ENCODE data around the gene NUP205.

DNA sequence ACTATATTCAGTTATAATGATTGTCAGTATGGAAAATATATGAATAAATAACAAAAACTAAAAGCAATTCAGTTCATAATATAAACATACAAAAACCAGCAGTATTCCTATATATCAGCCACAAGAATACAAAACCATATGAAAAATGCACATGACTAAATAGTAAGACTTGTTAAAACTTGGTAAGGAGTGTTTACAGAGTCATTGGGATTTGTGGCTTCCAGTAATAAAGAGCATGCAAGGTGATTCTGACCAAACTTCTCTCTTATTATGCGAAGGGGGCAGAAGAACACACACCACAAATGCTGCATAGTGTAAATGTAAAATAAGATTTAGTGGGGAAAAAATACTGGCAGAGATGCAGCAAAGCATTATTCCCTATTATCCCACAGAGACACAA lies 39.0 kb upstream of the NUP205 start:
- TF ChIP-seq CTCF (IDR thresholded peaks at IDR 0.05) (no peak), POLR2AphosphoS5 (IDR thresholded peaks at IDR 0.05; ENCODE audit: low read depth, low read length) (no peak), SIN3A (IDR thresholded peaks at IDR 0.05; ENCODE audit: borderline replicate concordance, insufficient read depth, low read depth, low read length) (no peak)
- TF ChIP-seq, protein P1, sequence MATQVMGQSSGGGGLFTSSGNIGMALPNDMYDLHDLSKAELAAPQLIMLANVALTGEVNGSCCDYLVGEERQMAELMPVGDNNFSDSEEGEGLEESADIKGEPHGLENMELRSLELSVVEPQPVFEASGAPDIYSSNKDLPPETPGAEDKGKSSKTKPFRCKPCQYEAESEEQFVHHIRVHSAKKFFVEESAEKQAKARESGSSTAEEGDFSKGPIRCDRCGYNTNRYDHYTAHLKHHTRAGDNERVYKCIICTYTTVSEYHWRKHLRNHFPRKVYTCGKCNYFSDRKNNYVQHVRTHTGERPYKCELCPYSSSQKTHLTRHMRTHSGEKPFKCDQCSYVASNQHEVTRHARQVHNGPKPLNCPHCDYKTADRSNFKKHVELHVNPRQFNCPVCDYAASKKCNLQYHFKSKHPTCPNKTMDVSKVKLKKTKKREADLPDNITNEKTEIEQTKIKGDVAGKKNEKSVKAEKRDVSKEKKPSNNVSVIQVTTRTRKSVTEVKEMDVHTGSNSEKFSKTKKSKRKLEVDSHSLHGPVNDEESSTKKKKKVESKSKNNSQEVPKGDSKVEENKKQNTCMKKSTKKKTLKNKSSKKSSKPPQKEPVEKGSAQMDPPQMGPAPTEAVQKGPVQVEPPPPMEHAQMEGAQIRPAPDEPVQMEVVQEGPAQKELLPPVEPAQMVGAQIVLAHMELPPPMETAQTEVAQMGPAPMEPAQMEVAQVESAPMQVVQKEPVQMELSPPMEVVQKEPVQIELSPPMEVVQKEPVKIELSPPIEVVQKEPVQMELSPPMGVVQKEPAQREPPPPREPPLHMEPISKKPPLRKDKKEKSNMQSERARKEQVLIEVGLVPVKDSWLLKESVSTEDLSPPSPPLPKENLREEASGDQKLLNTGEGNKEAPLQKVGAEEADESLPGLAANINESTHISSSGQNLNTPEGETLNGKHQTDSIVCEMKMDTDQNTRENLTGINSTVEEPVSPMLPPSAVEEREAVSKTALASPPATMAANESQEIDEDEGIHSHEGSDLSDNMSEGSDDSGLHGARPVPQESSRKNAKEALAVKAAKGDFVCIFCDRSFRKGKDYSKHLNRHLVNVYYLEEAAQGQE (IDR thresholded peaks at IDR 0.05; ENCODE audit: insufficient read depth in 1 of 2, low read depth in 2 of 2, low read length in 1 of 2), result no peak

All from Panc1 (cell line).